ENCODE measurements around the gene ZSCAN29. TPM values are rescaled to one million over a fixed set of nuclear protein-coding genes. Genes with fewer than 3 reads are reported as not detected.

The ZSCAN29 gene
- total and polyA plus RNA-seq, 2 of the 13 experiments (the other 11 are each of a cell fraction or from before 2014, with no cell fraction given): 8.3 to 27.4 TPM

DNA sequence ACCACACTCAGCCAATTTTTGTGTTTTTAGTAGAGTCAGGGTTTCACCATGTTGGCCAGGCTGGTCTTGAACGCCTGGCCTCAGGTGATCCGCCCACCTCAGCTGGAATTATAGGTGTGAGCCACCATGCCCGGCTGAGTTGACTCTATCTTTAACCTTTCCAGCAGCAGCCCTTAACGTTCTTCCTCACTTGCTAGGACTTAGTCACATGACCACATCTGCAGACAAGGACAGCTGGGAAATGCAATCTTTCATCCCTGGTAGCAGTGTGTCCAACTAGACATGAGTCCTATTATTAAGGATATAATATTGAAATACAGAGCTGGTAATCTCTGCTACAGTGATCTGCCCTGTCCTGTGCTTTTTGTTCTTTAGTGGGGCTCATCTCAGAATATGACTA lies 58.5 kb downstream of the ZSCAN29 start (continued):
- TF ChIP-seq SMAD1 (CRISPR knock-in tag; IDR thresholded peaks at IDR 0.05; ENCODE audit: borderline replicate concordance, low read depth): no peak
- no peak for TF ChIP-seq SNRNP70 (IDR thresholded peaks at IDR 0.05; ENCODE audit: low read depth, low read length)
- no peak for TF ChIP-seq DRAP1 (CRISPR knock-in tag; IDR thresholded peaks at IDR 0.05)
- no peak for TF ChIP-seq ZNF121 (CRISPR knock-in tag; IDR thresholded peaks at IDR 0.05)
- TF ChIP-seq RFX3 (CRISPR knock-in tag; IDR thresholded peaks at IDR 0.05): no peak

Other genes starting within 250 kb of the ZSCAN29 start
- gene TMEM62, start 237.5 kb downstream of the ZSCAN29 start, total RNA-seq (2016; rRNA removed; fragmentation: Illumina TruSeq; extraction: Trizol): 13.8 and 20.9 TPM in 2 replicates
- gene TMEM62, start 237.5 kb downstream of the ZSCAN29 start, polyA plus RNA-seq (2011; rRNA removed): 14.2 and 19.9 TPM in 2 replicates
- 24.8 and 33.1 TPM in 2 replicates for gene CCNDBP1, start 185.6 kb downstream of the ZSCAN29 start, total RNA-seq (2016; rRNA removed; fragmentation: Illumina TruSeq; extraction: Trizol)
- gene CCNDBP1, start 185.6 kb downstream of the ZSCAN29 start, polyA plus RNA-seq (2011; rRNA removed): 35.9 and 42.3 TPM in 2 replicates
- not detected in 2 replicates for gene EPB42, start 150.0 kb downstream of the ZSCAN29 start, total RNA-seq (2016; rRNA removed; fragmentation: Illumina TruSeq; extraction: Trizol)
- not detected in 2 replicates for gene EPB42, start 150.0 kb downstream of the ZSCAN29 start, polyA plus RNA-seq (2011; rRNA removed)
- 0.18 and 0.22 TPM in 2 replicates for gene TGM5, start 104.1 kb downstream of the ZSCAN29 start, total RNA-seq (2016; rRNA removed; fragmentation: Illumina TruSeq; extraction: Trizol)
- 0.55 and 0.65 TPM in 2 replicates for gene TGM5, start 104.1 kb downstream of the ZSCAN29 start, polyA plus RNA-seq (2011; rRNA removed)
- gene TGM7, start 68.8 kb downstream of the ZSCAN29 start, total RNA-seq (2016; rRNA removed; fragmentation: Illumina TruSeq; extraction: Trizol): not detected in 2 replicates
- gene TGM7, start 68.8 kb downstream of the ZSCAN29 start, polyA plus RNA-seq (2011; rRNA removed): not detected in 2 replicates
- 9.1 and 10.7 TPM in 2 replicates for gene LCMT2, start 40.5 kb downstream of the ZSCAN29 start, total RNA-seq (2016; rRNA removed; fragmentation: Illumina TruSeq; extraction: Trizol)
- 6.2 and 6.9 TPM in 2 replicates for gene LCMT2, start 40.5 kb downstream of the ZSCAN29 start, polyA plus RNA-seq (2011; rRNA removed)
- gene TUBGCP4, start 58 bp upstream of the ZSCAN29 start, total RNA-seq (2016; rRNA removed; fragmentation: Illumina TruSeq; extraction: Trizol): 20.5 and 23.7 TPM in 2 replicates
- gene TUBGCP4, start 58 bp upstream of the ZSCAN29 start, polyA plus RNA-seq (2011; rRNA removed): 15.0 and 15.1 TPM in 2 replicates
- gene TP53BP1, start 122.1 kb upstream of the ZSCAN29 start, total RNA-seq (2016; rRNA removed; fragmentation: Illumina TruSeq; extraction: Trizol): 17.4 and 26.3 TPM in 2 replicates
- gene TP53BP1, start 122.1 kb upstream of the ZSCAN29 start, polyA plus RNA-seq (2011; rRNA removed): 15.9 and 17.1 TPM in 2 replicates
- 0.06 and 0.07 TPM in 2 replicates for gene MAP1A, start 146.6 kb upstream of the ZSCAN29 start, total RNA-seq (2016; rRNA removed; fragmentation: Illumina TruSeq; extraction: Trizol)
- under 0.01 and 0.01 TPM in 2 replicates for gene MAP1A, start 146.6 kb upstream of the ZSCAN29 start, polyA plus RNA-seq (2011; rRNA removed)
- gene PPIP5K1, start 219.2 kb upstream of the ZSCAN29 start, total RNA-seq (2016; rRNA removed; fragmentation: Illumina TruSeq; extraction: Trizol): 8.2 and 9.9 TPM in 2 replicates
- 10.9 and 12.3 TPM in 2 replicates for gene PPIP5K1, start 219.2 kb upstream of the ZSCAN29 start, polyA plus RNA-seq (2011; rRNA removed)
- 0.58 and 0.73 TPM in 2 replicates for gene CKMT1B, start 223.0 kb upstream of the ZSCAN29 start, total RNA-seq (2016; rRNA removed; fragmentation: Illumina TruSeq; extraction: Trizol)
- 0.17 and 0.34 TPM in 2 replicates for gene CKMT1B, start 223.0 kb upstream of the ZSCAN29 start, polyA plus RNA-seq (2011; rRNA removed)
- gene STRC, start 247.8 kb upstream of the ZSCAN29 start, total RNA-seq (2016; rRNA removed; fragmentation: Illumina TruSeq; extraction: Trizol): 0.07 TPM in 1 of 2 replicates, not detected in the other
- gene STRC, start 247.8 kb upstream of the ZSCAN29 start, polyA plus RNA-seq (2011; rRNA removed): 0.21 and 0.29 TPM in 2 replicates

Measured in HepG2 (cell line).